Tibial nerve (tissue), 4 donors: Measurements from ENCODE around the gene TSR3.

ENCODE experiments used
- EP300 ChIP-seq, 2 donors: sonication (generic); formaldehyde crosslinking; IDR thresholded peaks; one replicate each; pipeline ENCODE4 v1.6.1; 2017; ENCODE audit warnings: antibody characterized with exemption in 2 of 2, mild to moderate bottlenecking in 1 of 2
- TF ChIP-seq, protein P1 (sequence below), 5 experiments: fragments of 200-600 bp in 3 of 5; fragments of 450-650 bp in 2 of 5; sonication (generic) in 3 of 5; IDR thresholded peaks; one replicate each; pipeline ENCODE4 v1.5.1; 2016 to 2019; ENCODE audit warnings: antibody characterized with exemption in 5 of 5, mild to moderate bottlenecking in 3 of 5, moderate library complexity in 2 of 5

DNA sequence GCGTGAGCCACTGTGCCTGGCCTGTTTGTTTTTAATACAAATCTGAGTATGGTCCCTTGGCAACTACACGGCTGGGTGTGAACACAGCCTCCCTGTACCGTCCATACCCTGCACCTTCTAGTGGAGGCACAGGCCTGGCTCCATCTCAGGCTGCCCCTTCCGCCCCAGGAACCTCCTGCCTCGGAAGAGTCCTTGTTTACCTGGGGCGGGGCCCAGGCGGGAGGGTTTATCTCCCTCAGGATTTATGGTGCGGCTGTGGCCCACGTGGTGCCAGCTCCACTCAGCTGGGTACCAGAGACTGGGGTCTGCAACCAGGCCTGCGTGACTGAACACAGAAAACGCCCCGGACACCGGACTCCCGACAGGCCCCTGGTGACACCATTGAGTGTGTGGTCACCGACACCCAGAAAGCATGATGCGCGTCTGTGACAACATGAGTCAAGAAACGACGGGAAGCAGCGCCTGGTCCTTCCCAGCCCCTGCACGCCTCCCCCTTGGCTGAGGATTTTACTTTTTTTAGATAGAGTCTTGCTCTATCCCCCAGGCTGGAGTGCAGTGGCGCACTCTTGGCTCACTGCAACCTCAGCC, 43.9 kb upstream of the TSR3 start:
- TF ChIP-seq, protein P1, sequence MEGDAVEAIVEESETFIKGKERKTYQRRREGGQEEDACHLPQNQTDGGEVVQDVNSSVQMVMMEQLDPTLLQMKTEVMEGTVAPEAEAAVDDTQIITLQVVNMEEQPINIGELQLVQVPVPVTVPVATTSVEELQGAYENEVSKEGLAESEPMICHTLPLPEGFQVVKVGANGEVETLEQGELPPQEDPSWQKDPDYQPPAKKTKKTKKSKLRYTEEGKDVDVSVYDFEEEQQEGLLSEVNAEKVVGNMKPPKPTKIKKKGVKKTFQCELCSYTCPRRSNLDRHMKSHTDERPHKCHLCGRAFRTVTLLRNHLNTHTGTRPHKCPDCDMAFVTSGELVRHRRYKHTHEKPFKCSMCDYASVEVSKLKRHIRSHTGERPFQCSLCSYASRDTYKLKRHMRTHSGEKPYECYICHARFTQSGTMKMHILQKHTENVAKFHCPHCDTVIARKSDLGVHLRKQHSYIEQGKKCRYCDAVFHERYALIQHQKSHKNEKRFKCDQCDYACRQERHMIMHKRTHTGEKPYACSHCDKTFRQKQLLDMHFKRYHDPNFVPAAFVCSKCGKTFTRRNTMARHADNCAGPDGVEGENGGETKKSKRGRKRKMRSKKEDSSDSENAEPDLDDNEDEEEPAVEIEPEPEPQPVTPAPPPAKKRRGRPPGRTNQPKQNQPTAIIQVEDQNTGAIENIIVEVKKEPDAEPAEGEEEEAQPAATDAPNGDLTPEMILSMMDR (IDR thresholded peaks at IDR 0.05): no peak
- TF ChIP-seq EP300 (IDR thresholded peaks at IDR 0.05): no peak
